ENCODE measurements around the gene LZTS2.

The LZTS2 gene

DNA sequence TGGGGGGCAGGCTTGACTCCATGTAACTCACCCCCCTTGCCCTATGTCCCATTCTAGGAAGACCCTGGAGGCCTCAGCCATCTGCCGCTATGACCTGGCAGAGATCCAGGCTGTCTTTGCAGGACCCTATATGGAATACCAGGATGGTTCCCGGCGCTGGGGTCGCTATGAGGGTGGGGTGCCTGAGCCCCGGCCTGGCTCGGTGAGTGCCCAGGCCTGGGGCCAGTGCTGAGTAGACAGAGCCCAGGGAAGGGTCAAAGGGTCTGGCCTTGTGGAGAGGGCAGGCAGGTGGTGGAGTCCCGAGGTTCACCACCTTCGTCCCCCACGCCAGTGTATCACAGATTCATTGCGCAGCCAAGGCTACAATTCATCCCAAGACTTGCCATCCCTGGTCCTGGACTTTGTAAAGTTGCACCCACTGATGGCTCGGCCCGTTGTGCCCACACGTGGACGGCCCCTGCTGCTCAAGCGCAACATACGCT, 19.8 kb upstream of the LZTS2 start:
- no peak for DNase-seq

DNA sequence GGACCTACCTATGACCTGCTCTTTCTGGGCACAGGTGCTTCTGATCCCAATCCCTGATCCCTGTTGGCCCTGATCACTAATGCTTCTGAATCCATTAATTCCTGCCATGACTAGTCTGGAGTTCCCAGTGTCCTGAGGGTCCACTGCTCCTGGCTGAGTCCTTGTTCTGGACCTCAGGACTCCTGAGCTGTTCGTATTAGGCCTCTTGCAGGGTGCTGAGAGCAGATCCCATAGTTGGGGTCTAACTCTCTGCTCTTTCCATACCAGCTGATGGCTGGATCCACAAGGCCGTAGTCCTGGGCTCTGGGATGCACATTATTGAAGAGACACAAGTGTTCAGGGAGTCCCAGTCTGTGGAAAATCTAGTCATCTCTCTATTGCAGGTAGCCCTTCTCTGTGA, 19.3 kb upstream of the LZTS2 start:
- no peak for DNase-seq

DNA sequence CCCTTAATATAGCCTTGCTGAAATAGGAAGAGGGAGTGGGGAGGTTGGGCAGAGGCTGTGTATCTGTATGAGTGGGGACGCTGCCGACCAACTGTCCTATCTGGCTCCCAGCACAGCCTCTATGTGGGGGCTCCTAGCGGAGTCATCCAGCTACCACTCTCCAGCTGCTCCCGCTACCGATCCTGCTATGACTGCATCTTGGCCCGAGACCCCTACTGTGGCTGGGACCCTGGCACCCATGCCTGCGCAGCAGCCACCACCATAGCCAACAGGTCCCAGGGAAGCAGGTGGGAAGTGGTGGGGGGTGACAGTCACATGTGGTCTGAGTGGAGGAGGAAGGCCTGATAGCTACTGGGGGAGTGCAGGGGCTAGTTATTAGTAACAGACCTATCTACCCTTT, 18.9 kb upstream of the LZTS2 start:
- no peak for DNase-seq

DNA sequence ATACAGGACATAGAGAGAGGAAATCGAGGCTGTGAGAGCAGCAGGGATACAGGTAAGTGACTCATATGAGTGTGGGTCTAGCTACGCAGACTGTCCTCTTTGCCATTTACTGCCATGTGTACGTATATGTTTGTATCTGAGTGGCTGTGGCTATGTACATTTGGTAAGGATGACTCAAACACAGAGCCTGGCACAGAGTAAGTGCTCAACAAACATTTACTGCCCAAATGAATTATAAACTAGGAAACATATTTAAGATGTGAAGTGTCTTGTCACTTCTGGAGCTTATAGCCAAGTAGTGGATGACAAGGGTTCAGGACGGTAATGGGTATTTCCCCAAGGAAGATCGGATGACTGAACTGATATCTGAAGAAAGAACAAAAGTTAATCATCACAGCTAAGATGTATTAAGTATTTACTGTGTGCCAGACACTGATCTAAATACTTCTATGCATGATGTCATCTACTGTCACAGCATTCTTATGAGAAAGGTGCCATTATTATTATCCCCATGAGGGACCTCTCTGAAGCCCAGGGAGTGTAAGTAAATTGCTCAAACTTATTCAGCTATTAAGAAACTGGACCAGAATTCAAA, 18.3 kb upstream of the LZTS2 start:
- no peak for DNase-seq

DNA sequence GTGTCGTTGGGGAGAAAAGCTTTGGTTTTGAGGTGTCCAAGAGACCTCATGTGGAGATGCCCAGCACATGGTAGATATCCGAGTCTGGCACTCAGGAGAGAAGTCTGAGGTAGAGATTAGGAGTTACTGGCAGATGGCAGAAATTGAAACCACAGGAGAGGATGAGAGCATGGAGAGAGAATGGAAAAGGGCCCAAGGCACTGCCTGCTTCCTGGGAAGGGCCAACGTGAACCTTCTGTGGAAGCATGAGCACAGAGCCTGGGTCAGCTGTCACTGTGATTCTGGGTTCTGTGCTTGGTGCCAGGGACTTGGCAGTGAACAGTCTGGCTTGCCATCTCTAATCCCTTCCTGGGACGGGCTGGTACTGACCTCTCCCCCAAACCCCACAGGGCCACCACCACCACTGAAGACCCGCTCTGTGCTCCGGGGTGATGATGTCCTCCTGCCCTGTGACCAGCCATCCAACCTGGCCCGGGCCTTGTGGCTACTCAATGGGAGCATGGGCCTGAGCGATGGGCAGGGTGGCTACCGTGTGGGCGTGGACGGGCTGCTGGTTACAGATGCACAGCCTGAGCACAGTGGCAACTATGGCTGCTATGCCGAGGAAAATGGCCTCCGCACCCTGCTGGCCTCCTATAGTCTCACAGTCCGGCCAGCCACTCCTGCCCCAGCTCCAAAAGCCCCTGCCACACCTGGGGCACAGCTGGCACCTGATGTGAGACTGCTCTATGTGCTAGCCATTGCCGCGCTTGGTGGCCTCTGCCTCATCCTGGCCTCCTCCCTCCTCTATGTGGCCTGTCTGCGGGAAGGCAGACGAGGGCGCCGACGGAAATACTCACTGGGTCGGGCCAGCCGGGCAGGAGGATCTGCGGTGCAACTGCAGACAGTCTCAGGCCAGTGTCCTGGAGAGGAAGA, 16.4 kb upstream of the LZTS2 start:
- DNase-seq, result no peak

DNA sequence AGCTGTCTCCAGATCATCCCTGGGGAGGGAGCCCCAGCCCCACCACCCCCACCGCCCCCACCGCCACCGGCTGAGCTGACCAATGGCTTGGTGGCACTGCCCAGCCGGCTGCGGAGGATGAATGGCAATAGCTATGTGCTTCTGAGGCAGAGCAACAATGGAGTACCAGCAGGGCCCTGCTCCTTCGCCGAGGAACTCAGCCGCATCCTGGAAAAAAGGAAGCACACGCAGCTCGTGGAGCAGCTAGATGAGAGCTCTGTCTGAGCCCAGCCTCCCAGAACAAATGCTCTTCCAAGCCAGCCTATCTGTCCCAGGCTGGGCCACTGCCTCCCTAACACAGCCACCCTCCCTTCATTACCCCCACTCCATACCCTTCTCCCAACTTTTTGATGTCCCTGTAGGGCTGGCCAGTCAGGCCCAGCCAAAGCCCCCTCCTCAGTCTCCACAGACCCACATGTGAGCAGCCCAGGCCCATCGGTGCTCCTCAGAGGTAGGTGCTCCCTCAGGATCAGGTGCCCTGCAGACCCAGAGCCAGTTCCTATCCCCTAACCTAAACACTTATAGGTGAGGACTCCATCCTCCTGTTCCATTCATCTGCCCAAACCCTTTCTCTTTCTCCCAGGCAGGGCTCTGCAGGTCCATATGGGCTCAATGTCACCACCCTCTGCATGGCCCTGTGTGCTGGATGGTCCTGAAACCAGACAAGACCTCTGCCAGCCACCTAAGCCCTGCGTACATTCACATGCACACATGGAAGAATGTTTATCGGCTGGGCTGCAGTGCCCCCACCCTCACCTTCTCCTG, 15.5 kb upstream of the LZTS2 start:
- no peak for DNase-seq

DNA sequence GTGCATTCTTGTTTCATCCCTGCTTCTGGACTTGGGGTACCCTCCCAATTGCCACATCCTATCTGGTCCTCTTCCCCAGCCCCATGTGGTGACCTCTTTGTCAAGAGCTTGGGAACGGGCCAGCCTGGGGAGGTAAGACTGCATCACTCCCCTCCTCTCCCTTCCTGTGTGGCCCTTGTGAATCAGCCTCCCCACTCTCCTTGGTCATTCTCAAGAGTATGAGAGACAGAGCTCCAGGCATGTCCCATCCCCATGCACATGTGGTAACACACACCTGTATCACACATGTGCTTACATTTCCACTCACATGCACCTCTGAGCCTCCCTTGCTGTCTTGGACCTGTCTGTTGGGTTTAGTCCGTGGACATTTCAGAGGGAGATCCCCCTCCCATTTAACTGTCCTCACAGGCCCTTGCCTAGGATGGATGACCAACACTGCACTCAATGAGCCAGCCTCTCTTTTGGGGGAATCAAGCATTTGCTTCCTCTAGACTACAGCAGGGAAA, 14.9 kb upstream of the LZTS2 start:
- DNase-seq, result no peak

DNA sequence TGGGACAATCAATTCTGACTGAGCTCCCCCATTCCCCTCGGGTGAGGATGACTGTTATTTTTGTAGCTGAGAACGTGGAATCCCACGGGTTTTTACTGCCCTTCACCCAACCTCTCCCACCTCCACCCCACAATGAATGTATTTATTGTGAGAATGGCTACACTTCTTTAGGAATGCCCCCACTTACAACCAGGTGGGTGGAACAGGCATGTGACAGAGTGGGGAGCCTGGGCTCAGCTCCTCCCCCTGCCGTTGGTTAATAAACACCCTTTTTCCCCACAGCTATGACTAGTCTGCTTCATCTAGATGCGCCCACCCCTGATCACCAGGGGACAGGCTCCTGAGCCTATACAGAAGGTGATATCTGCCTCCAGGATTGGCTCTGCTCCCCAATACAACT, 14.3 kb upstream of the LZTS2 start:
- no peak for DNase-seq

DNA sequence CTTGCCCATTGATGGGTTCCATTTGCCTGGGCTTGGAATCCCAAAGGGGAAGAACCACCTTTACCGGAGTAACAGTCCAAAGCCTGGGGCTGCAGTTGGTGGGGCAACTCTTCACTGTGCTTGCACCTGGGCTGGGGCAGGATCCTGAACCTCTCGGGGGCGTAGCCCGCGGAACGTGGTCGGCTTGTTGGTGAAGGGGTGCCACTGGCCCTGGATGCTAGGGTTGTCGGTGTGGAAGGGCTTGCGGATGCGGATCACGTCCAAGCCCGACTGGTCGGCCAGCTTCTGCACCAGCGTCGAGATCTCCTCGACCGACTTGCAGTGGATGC, 13.0 kb upstream of the LZTS2 start:
- no peak for DNase-seq

DNA sequence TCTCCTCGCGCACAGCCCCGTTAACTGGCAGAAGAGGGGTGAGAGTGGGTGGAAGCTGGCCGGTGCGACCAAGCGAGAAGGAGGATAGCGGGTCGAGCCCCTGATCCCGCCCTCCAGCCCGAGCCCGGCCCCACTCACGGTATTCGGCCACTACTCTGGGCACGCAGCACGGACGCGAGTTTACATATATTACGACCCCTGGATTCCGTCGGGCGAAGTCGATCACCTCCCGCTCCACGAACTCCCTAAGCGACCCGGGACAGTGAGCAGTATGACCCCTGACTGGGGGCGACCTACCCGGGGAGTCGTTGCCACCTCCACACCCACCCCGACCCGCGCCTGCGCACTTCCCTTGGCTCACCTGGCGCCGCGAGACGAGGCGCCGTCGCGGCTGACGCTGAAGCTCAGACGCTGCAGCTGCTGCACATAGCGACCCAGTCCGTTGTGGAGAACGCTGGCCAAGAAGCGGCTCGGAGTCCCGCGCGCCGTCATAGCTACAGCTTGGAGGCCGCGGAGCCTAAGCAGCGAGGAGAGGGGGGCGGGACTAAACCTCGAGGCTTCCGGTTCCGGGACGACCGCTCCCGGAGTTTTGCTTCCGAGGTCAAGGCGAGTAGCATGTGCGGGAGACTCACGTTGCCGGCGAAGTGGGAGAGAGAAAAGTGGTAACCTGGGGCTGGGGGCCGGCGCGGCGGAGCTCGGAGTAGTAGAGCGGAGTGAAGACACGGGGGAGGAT, 12.5 kb upstream of the LZTS2 start, which contains the start of the genes MRPL43 and TWNK:
TSS of gene MRPL43 (minus strand) at position 546 of the 733 bp plus-strand sequence. CDS start at position 492, 54 bp downstream.
TSS of gene TWNK (plus strand) at position 592 of the 733 bp plus-strand sequence. CDS start 668 bp downstream, outside the sequence.
- DNase-seq, result peak; percentile 72 to 87

DNA sequence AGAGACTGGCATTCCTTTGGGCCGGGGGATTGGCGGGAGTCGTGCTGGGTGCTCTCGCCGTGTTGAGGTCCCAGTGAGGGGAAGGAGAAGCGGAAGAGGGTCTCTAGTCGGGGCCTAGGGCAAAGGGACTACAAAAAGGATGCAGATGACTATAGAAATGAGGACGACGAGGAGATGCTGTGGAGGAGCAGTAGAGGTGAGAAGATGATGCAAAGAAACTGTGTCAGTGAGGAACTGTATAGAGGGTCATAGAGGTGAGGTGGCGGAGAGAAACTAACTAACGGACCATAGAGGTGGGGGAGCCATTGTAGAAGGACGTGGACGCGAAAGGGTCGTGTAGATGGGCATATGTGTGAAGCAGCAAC, 11.9 kb upstream of the LZTS2 start:
- DNase-seq, result no peak

DNA sequence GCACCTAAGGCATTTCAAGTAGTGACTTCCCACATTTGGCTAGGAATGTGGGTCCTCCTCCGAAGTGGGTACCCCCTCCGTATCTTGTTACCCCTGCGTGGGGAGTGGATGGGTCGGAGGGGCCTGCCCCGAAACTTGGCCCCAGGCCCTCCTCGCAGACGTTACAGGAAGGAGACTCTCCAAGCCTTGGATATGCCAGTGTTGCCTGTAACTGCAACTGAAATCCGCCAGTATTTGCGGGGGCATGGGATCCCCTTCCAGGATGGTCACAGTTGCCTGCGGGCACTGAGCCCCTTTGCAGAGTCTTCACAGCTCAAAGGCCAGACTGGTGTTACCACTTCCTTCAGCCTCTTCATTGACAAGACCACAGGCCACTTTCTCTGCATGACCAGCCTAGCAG, 11.4 kb upstream of the LZTS2 start:
- DNase-seq, result no peak

DNA sequence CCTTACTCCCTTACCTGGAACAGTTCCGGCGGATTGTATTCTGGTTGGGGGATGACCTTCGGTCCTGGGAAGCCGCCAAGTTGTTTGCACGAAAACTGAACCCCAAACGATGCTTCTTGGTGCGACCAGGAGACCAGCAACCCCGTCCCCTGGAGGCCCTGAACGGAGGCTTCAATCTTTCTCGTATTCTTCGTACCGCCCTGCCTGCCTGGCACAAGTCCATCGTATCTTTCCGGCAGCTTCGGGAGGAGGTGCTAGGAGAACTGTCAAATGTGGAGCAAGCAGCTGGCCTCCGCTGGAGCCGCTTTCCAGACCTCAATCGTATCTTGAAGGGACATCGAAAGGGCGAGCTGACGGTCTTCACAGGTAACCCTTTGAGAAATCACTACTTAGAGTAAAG, 10.5 kb upstream of the LZTS2 start:
- no peak for DNase-seq

DNA sequence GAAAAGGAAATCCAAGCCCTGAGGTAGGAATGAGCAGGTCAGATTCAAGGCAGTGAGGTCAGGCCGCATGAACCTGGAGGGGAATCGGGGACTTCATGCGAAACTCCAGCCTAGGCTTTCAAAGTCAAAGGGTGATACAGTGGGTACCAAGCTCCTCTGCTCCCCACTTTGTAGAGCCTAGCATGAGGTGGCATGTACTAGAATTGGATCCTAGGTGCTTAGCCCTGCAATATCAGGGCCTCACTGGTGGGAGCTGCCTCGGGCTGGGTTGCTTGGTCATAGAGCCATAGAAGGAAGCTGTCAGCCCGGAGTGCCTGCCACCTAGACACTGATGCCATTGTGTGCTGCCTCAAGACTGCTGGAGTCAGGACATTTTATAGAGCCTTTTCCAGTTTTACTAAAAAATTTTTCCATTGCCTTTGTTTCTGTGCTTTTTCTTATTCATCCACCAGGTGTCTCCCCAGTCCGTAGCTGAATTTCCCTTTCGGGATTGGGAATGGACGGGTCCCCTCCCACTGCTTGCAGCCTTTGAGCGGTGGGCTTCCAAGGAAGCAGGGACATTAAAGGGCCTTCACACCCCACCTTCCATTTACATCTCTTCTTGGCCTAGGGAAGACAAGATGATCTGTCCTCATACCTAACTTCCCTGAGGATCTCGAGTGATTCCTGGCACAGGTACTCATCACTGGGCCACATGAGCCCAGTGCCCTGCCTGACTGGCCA, 5.5 kb upstream of the LZTS2 start:
- DNase-seq, result peak in 1 of 2 donors; percentile 40

DNA sequence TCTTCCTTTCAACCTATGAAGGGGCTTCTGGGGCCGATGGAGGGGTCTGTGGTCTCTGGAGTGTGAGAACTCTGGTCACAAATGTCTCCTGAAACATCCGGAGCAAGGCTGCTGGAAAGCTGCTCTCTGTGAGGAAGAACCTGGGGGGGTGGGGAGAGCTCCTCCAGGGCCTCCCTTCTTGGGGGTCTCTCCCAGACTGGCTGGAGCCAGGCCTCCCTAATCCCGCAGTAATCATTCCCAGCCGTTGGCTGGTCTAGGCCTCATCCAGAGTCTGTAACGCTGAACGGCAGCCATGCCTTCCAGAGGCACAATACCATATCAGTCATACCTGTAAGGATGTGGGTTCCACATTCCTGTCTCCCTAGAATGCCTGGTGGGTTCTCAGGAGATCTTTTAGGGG, 4.4 kb upstream of the LZTS2 start:
- DNase-seq, result no peak

DNA sequence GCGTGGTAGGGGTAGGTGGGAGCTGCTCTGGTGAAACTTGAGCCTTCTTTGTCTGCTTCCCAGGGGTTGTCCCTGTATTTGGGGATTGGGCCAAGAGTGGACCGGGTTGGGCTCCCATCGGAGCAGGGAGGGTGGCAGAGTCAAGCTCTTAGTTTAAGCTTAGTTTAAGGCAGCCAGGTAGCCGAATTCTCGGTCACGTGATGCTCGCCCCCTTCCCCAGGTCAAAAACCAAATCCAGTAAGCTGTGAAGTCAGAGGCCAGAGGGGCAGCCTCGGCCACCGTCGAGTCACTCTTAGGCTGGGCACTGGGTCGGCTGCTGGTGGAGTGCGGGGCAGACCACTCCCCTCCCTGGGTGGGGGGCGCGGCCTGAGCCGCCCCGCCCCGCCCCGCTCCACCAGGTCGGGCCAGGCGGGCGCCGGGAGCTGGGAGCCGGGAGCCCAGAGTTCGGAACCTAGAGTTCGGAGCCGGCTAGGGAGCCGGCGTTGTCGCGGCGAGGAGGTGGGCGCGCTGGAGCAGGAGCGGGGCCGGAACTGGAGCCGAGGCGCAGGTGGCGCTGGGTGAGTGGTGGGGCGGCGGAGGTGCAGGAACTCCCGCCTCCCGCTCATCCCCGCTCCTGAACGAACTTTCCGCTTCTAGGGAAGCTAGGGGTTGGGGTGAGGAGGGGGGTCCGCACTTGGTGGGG, 2.8 kb upstream of the LZTS2 start:
- no peak for DNase-seq

DNA sequence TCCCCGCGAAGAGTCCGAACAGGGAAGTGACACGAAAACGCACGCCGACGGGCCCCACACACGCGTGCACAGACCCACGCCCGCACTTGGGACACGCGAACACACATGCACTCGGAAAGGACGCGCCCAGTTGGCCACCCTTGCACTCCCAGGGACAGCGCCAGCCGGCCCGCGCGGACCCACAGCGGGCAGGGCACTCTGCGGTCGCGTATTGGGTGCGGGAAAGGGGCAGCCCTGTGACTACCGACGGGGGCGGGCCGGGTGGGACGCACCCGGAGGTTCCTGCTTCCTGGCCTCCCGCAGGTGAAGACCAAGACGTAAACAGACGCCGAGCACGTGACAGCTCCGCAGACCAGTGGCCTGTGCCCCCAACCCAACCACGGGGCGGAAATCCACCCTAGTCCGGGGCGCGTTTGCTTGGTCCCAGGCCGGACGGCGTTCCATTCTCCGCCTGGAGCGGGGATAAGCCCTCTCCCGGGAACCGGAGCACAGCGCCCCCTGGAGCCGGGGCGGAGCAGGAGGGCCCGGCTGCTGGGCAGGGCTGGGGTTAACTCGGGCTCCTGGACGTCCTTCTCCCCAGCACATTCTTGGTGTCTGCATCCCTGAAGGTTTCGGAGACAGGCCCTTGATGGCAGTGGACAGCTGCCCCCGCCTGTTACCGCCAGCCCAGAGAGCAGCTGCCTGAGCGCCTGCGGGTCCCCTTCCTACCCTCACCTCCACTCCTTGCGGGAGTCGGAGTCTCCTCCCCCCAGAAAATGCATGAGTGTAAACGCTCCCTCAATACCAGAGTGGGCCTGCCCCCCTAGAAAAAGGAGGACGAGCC, 2.0 kb upstream of the LZTS2 start:
- peak; percentile 55 to 86 for DNase-seq

DNA sequence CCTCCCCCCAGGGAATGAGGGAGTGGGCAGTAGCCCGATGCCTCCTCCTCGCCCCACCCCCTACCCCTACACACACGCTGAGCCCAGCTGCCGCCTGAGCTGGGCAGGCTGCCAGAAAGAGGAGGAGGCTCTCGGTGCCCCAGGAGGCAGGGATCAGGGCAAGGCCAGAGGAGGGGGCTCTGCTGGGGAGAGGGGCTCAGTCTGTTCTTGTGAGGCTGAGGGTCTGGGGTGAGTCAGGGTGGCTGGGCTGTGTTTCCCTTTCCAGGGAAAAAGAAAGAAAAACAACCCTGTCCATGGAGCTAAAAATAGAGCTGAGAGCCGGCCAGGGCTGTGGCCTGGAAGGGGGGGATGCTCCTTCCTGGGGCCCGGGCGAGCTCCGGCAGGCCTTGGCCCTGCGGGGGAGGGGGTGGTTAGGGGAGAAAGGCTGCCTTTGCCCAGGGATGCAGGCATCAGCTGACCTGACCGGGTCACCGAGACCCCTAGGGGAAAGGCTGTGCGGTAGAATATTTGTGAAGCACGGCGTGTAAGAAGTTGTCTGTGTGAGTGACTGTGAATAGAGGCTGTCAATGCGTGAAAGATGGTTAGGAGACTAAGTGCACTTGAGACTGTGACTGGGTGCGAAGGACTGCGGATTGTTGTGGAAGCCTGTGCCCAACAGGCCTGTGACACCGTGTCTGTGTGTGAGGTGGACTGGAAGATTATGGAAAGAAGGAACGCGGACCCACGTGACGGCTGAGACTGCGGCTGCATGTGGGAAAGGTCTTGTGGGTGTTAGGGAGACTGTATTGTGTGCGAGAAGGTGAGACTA, 1.2 kb upstream of the LZTS2 start:
- DNase-seq, result no peak

DNA sequence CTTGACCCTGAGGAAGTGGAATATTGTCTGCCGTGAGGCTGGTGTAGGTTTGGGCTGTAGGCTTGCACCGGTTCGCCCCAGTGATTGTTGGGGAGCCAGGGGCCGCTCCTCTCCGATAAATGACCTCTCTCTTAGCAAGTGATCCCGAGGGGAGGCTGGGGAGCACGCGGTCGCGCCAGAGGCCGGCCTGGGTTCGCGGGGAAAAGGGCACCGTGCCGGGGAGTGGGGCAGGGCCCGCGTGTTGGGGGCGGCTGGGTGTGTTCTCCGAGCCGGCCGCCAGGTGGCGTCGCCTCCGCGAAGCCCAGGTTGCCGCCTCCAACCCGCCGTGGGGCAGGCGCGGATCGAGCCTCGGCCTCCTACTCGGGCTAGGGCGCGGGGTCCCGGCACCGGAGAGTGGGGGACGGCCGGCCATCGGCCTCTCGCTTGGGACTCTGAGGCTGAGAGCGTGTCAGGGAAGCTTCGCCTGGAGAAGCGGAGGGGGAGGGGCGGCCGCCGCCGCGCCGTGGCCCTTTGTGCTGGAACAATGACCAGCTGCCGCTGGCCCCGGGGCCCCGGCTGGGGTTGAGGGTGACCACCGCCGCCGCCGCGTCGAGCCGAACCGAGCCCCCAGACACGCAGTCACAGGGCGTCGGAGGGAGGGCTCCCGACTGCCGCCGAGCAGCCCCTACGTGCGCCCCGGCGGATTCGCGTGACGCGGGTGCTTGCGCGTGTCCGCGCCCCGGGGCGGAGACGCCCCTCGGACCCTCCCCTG, 442 bp upstream of the LZTS2 start:
- DNase-seq, result peak; percentile 44 to 76
